ENCODE measurements around the gene GBF1. TPM values are rescaled to one million over a fixed set of nuclear protein-coding genes. Genes with fewer than 3 reads are reported as not detected.

The GBF1 gene
- total RNA-seq, 3 donors from 2014 or later, result 51.9 to 67.8 (median 62.9) TPM

- no peaks in the 10 kb centered on the region for H3K9me3 ChIP-seq
- DNase-seq (no peak), ATAC-seq (no peak)
- H3K4me3 ChIP-seq, result no peak overlapping the region
- no peaks in the 10 kb centered on the region for H3K4me1 ChIP-seq (ENCODE audit: low read depth)
- H3K36me3 ChIP-seq (ENCODE audit: low read depth), result peaks cover 11% of the 10 kb centered on the region
- intact Hi-C loops (cut with DNase I, micrococcal nuclease), result no loop called here
- no peak for TF ChIP-seq CTCF (IDR thresholded peaks at IDR 0.05)
Measured at GRCh38 chr10:102382871-102383270, 137.5 kb downstream of the GBF1 start.

DNA sequence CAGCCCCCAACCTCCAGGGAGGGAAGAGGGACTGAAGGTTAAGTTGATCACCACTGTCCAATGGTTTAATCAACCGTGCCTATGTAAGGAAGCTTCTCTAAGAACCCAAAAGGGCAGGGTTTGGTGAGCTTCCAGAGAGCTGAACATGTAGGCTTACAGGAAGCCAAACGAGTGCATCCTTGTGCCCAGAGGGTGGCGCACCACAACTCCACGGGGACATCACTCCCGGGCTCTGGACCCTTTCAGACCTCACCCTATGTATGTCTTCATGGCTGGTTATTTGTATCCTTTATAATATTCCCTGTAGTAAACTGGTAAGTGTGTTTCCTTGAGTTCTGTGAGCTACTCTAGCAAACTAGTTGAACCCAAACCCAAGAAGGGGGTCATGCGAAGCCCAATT, 138.7 kb downstream of the GBF1 start:
- Histone ChIP-seq H3K4me1 (ENCODE audit: low read depth) (no peaks in the 10 kb centered on the region), H3K4me3 (no peak overlapping the region), H3K9me3 (no peaks in the 10 kb centered on the region), H3K36me3 (ENCODE audit: low read depth) (peaks cover 8% of the 10 kb centered on the region)
- no peak for TF ChIP-seq CTCF (IDR thresholded peaks at IDR 0.05)
- intact Hi-C loops (cut with DNase I, micrococcal nuclease), result no loop called here
- ATAC-seq, result peak; percentile 15
- no peak for DNase-seq

- Histone ChIP-seq H3K4me1 (ENCODE audit: low read depth) (no peaks in the 10 kb centered on the region), H3K36me3 (ENCODE audit: low read depth) (peaks cover under 1% of the 10 kb centered on the region), H3K9me3 (no peaks in the 10 kb centered on the region), H3K4me3 (no peak overlapping the region)
- intact Hi-C loops (cut with DNase I, micrococcal nuclease), result no loop called here
- TF ChIP-seq CTCF (IDR thresholded peaks at IDR 0.05), result no peak
- DNase-seq (no peak), ATAC-seq (peak; percentile 72)
Measured at GRCh38 chr10:102384606-102385429, 139.5 kb downstream of the GBF1 start.

DNA sequence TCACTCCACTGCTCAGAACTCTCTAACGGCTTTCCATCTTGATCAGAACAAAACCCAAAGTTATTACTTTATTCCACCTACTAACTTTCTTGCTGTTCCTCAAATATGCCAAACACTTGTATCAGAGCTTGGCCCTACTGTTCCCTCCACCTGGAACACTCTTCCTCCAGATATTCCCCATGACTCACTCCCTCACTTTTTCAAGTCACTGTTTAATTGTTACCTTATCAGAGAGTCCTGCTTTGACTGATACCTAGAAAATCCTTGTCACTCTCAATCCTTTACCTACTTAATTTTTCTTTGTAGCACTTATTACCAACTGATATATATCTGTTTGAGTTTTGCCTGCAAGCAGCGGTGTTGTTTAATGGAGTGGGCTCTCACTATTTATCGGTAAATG, 144.6 kb downstream of the GBF1 start:
- TF ChIP-seq CTCF (IDR thresholded peaks at IDR 0.05), result no peak
- ATAC-seq (no peak), DNase-seq (no peak)
- intact Hi-C loops (cut with DNase I, micrococcal nuclease), result no loop called here
- Histone ChIP-seq H3K9me3 (no peaks in the 10 kb centered on the region), H3K4me3 (no peak overlapping the region), H3K36me3 (ENCODE audit: low read depth) (no peaks in the 10 kb centered on the region), H3K4me1 (ENCODE audit: low read depth) (peaks cover 5% of the 10 kb centered on the region)

DNA sequence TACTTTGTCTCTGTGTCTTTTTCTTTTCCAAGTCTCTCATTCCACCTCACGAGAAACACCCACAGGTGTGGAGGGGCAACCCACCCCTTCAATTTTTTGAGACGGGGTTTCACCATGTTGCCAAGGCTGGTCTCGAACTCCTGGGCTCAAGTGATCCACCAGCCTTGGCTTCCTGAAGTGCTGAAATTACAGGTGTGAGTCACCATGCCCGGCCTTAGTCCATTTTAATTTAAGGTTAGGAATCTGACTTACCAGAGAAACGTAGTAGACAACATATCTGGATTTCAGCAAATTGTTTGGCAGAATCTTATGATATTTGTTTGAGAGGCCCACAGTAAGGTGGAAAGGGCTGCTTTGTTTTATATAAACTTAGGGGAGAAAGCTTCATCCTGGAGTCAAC, 147.0 kb downstream of the GBF1 start:
- ATAC-seq (no peak), DNase-seq (no peak)
- no peaks in the 10 kb centered on the region for H3K36me3 ChIP-seq (ENCODE audit: low read depth)
- intact Hi-C loops (cut with DNase I, micrococcal nuclease), result no loop called here
- H3K9me3 ChIP-seq, result no peaks in the 10 kb centered on the region
- H3K4me3 ChIP-seq, result no peak overlapping the region
- TF ChIP-seq CTCF (IDR thresholded peaks at IDR 0.05), result no peak
- peaks cover 14% of the 10 kb centered on the region for H3K4me1 ChIP-seq (ENCODE audit: low read depth)
